ENCODE data around the gene SP110. TPM values are rescaled to one million over a fixed set of nuclear protein-coding genes. Genes with fewer than 3 reads are reported as not detected.

The SP110 gene
- 10 to 100 TPM; 22.9 to 37.8 TPM for total RNA-seq
- polyA plus RNA-seq (ENCODE audit: insufficient read length in 6 of 6): 10 to 100 TPM; 35.3 to 48.4 (median 41.7) TPM
- long read RNA-seq, donor 1, partial matches to known transcripts: 0 of 6 reads
- long read RNA-seq, donor 1, other reads (novel, unspliced or antisense): 0 of 6 reads
- long read RNA-seq, donor 2, partial matches to known transcripts: 37 of 39 reads
- long read RNA-seq, donor 2, other reads (novel, unspliced or antisense): 0 of 39 reads
- long read RNA-seq, donor 3: 0 reads
- long read RNA-seq, donor 4, partial matches to known transcripts: 13 of 18 reads
- long read RNA-seq, donor 4, other reads (novel, unspliced or antisense): 5 of 18 reads
- long read RNA-seq, donor 5, partial matches to known transcripts: 0 of 4 reads
- long read RNA-seq, donor 5, other reads (novel, unspliced or antisense): 0 of 4 reads
- long read RNA-seq, donor 6, partial matches to known transcripts: 0 of 2 reads
- long read RNA-seq, donor 6, other reads (novel, unspliced or antisense): 0 of 2 reads
- long read RNA-seq, donor 7, partial matches to known transcripts: 0 of 2 reads
- long read RNA-seq, donor 7, other reads (novel, unspliced or antisense): 0 of 2 reads
- long read RNA-seq, donor 8, partial matches to known transcripts: 0 of 2 reads
- long read RNA-seq, donor 8, other reads (novel, unspliced or antisense): 0 of 2 reads
- long read RNA-seq, donor 9: 0 reads
- long read RNA-seq, donor 10, partial matches to known transcripts: 23 of 25 reads
- long read RNA-seq, donor 10, other reads (novel, unspliced or antisense): 1 of 25 reads
- long read RNA-seq, donor 11: 0 reads
- long read RNA-seq, donor 12, partial matches to known transcripts: 0 of 4 reads
- long read RNA-seq, donor 12, other reads (novel, unspliced or antisense): 0 of 4 reads

DNA sequence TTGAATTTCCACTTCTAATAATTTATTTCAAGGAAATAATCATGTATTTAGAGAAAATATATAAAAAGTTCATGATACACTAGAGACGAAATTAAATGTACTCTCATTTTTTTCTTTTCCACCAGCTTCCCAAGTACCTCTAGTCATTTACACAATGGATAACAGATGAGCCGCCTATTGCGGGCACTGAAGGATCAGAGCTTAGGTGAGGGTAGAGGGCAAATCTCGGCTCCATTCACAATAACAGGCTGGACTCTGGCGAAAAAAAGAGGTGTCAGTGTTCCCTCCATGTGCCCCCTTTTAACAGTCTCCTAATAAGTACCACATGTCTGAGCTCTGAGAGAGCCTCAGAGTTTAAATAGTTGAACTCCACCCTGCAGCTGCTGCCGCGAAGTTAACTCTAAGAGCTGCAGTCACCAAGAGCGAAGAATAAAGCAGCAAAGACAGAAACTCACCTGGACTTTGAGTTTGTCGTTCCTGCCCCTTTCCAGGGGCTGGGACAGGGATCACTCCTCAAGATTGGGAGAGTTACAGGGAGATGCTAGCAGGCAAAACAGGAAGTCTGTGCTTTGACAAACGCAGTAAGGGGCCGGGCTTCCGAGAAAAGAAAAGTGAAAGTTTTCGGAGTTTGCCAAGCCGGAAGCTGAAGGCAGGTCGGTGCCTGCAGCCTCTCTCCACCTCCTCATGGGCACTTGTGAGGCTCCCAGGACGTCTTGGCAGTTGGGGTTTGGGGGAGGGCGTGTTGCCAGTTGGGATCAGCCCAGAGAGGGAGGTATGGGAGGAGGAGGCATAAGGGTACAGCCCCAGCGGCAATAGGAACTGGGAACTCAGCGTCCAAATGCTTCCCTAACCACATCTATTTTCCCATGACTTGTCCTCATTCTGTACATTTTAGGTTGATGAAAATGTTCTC lies at the start of gene SP110:
SP110 (minus strand) TSS at position 566 of the 913 bp plus-strand sequence. CDS start 3,057 bp downstream, outside the sequence.
- Histone ChIP-seq H3K4me3 (peak within 1 kb of the TSS; percentile 63 to 82), H3K4me1 (peaks cover 0 to 52% of the 10 kb centered on the region in 2 donors), H3K27ac (peak within 1 kb of the TSS; percentile 78 to 88), H3K27me3 (no peaks in the 10 kb centered on the region), H3K9me3 (no peaks in the 10 kb centered on the region), H3K36me3 (peaks cover 0 to 22% of the 10 kb centered on the region in 2 donors)
- intact Hi-C loops (cut with DNase I): no loop called here
- no peak for TF ChIP-seq CTCF (IDR thresholded peaks at IDR 0.05)
- ATAC-seq (peak; percentile 97), DNase-seq (peak; percentile 87 to 91 (median 90))

DNA sequence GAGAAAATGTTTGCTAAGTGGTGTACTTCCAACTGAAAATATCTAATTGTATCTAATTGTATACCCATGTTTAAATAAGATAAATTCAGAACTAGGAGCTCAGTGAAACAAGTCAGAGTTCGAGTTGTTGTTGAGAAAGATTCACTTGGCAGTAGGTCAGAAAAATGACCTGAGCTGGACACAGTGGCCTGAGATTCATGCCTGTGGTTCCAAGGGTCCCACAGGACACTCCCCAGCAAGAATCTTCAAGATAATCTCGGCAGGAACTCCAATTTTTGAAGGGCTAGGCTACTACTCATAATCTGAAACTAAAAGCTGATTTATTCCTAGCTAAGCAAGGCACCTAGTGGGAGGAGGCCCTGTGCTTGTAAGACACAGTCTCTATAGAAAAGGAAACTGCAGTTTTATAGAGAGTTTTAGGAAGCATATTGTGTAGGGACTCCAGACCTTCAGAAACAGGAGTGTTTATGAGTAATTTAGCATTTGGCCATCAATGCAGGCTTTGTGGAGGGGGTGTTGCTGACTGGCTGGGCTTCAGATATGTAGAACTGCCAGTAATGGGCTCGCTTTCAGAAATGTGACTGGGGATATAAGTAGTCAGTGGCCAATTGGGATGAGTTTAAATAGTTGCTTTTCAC lies 48.9 kb upstream of the SP110 start:
- no peak for TF ChIP-seq CTCF (IDR thresholded peaks at IDR 0.05)
- Histone ChIP-seq H3K27me3 (no peaks in the 10 kb centered on the region), H3K27ac (no peak overlapping the region), H3K4me1 (no peaks in the 10 kb centered on the region), H3K4me3 (no peak overlapping the region), H3K9me3 (peaks cover 0 to 8% of the 10 kb centered on the region in 2 donors), H3K36me3 (no peaks in the 10 kb centered on the region)
- DNase-seq (no peak), ATAC-seq (no peak)
- intact Hi-C loops (cut with DNase I): no loop called here

DNA sequence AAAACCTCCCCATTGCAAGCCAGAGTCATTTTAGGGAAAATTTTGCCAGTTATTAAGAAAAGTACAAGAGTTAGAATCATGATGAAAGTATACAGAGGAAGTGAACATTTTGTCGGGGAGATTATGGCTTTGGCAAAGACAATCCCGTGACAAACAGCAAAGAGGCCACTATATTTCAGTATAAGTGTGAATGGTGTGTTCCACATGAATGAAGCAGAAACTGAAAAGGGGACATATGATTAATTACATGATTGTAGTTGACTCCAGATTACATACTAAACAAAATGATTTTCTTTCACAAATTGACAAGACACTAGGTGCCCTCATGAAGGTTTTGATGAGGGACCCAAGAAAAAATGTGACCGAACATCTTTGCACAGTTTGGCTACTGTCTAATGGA lies 47.8 kb upstream of the SP110 start:
- H3K36me3 ChIP-seq: no peaks in the 10 kb centered on the region
- no peaks in the 10 kb centered on the region for H3K27me3 ChIP-seq
- no peak overlapping the region for H3K4me3 ChIP-seq
- intact Hi-C loops (cut with DNase I): no loop called here
- no peaks in the 10 kb centered on the region for H3K4me1 ChIP-seq
- no peak for TF ChIP-seq CTCF (IDR thresholded peaks at IDR 0.05)
- no peak overlapping the region for H3K27ac ChIP-seq
- no peak for DNase-seq
- peaks cover 0 to 8% of the 10 kb centered on the region in 2 donors for H3K9me3 ChIP-seq
- no peak for ATAC-seq

DNA sequence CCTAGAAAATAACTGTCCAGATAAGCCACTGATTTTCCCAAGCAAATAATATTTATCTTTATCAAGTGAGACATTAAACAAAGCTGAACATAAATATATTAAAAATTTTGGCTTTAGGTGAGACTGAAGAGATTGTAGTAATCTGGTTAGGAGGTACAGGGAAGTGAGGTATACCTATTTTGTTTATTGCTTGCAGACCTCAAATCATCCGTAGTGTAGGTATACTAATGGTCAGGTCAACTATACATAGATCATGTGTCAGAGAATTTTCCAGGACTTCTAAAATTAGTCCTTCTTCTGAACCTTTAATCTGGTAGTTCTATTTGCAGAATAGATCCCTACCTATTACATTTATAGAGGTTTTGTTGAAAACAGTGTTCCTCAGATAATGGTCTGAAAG lies 47.3 kb upstream of the SP110 start:
- Histone ChIP-seq H3K36me3 (no peaks in the 10 kb centered on the region), H3K4me1 (no peaks in the 10 kb centered on the region), H3K9me3 (peaks cover 0 to 5% of the 10 kb centered on the region in 2 donors), H3K27ac (no peak overlapping the region), H3K27me3 (no peaks in the 10 kb centered on the region), H3K4me3 (no peak overlapping the region)
- TF ChIP-seq CTCF (IDR thresholded peaks at IDR 0.05): no peak
- no peak for ATAC-seq
- intact Hi-C loops (cut with DNase I): no loop called here
- DNase-seq: no peak
